GM21390 (cell line): ENCODE measurements around the gene CTBP2.
"Not testable (repeated sequence)": the region's sequence is repeated elsewhere in the genome, so short reads cannot be mapped to it uniquely, and the experiment has no call there.

ENCODE experiments used
- ATAC-seq: cut with Tn5 transposase; IDR thresholded peaks from one replicate; pipeline ENCODE4 v1.9.1; 2021; ENCODE audit not compliant: unreplicated experiment

CTBP2 gene

DNA sequence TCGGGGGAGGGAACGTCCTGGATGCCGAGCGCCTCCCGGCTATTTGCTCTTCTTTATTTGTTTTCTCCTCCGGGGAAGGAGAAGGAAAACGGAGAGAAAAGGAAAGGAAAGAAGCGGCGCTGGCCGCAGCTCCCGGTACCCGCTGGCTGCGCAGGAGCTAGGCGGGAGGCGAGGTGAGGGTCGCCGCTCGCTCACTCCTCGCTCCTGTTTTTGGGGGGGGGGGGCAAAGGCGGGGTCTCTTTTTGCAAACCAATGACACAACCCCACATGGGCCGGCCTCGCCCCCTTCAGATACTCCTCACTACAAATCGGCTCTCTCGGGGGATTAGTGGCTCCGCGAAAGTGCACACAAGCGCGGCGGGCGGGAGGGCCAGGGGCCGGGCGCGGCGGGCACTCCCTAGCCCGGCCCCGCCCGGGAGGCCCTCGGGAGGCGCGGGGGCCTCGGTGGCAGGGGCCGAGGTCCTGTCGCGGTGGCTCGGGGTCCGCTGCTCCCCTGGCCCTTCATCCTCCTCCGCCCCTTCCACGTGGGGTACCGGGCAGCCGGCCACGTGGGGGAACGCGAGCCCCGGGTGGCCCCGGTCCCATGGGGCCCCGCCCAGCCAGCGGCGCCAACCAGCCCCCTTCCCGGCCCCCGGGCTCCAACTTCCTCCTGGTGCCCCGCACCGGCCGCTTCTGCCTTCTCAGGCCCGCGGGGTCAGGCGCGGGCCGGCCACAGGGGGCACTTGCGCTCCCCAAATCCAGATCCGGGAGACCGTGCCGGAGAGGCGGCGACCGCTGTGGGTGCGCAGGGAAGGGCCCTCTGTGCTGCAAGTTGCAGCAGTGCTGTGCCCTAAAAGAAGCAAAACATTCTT lies 718 bp upstream of the CTBP2 start:
- ATAC-seq: no peak

- no peak for ATAC-seq
Measured at GRCh38 chr10:125159486-125159931, 854 bp downstream of the CTBP2 start.

DNA sequence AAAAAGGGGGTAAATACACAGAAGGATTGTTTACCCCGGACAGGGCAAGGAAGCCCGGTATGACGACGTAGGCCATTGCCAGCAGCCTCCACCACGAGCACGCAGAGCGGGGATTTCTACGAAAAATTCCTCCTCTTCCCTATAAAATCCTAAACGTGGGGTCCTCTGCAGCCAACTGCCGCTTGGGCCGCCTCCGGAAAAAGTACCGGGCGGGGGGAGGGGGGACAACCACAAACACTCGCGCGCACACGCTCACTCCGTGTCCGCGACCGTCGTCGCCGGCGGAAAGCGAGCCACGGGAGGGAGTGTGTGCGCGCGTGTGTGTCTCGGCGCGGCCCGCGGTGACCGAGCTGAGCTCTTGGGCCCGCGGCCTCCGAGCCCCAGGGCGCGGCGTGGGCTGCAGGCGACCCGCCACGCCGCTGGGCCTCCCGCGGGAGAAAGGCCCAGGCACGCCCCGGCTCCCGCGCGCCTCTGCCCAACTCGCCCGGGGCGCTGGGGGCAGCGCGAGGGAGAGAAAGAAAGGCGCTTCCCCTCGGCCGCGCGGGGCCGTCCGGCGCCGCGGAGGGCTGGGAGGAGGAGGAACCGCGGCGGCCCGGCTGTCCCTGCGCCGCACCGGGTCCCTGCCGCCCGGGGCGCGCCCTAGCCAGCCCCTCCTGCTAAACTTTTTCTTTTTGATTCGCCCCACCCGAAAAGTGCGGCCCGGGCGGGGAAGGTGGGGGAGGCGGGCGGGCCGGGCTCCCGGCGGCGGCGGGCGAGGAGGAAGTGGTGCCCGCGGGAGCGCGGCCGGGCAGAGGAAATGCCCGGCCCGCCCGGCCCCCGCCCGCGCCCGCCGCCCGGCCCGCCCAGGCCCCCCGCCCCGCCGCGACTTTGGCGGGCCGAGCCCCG lies 1.5 kb downstream of the CTBP2 start:
- no peak for ATAC-seq

GRCh38 chr10:125158275-125158600 lies 2.1 kb downstream of the CTBP2 start:
- ATAC-seq: no peak

DNA sequence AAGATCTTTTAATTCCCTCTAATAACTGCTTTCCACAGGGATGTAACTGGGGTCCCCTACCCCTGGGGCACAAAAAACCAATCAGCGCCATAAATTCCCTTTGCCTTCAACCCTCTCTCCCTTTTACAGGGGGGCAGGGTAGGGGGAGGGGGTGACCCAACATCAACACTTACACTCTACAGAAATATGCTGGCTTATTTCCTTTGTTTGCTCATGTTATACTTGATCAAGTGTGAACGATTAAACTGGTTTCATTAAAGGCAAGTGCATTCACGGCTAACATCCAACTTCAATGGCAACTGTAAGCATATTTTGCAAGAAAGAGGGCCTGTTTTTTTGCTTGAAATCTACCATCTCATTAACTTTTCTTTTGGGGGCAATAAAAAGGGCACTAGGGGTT lies 2.9 kb downstream of the CTBP2 start:
- no peak for ATAC-seq

DNA sequence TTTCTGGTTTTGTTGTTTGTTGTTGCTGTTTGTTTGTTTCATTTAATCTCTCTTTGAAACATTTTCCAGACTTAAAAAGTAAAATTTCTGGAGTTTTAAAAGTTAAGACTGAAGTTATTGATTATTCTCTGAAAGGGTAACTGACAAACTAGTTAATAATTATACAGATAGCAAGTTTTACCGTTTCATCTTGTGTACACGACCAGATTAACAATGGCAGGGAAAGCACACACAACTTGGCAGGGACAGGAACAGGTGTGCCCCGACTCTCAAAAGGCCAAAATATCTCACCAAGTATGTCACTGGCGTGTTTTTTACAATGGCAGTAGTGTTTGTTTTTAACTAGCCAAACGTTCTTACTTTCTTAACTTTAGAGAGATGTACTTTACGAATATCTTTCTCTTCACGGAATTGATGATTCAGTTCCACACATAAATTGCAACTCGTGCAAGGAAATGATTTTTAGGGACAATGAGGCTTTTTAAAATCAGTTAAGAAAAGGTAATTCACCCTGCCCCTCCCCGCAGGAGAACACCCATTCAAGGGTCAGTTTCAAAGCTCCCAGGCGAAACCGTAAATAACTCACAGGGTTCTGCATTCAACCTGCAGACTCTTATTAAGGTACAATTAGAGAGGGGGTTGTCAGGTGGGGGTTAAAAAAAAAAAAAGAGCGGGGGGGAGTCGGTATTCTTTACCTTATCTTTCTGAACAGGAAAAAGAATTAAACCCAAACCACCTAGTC lies 3.5 kb downstream of the CTBP2 start:
- ATAC-seq: no peak

DNA sequence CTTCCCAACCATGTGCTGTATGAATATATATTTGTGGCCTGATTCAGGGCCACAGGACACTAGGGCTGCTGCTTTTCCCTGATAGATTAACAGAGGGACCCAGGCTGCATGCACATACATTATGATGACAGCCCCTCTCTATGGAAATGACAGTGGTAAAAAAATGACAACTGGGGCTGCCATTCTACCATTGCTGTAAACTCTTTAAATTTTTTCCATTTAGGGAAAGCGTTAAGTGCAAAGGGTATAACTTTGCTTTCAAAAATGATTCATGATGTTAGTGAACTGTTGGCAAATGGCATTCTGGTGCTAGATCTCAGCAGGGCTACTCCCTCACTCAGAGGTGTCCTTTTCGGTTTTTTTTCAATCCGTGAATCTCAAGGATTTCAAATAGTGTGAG lies 4.2 kb downstream of the CTBP2 start:
- no peak for ATAC-seq

- ATAC-seq: no peak
Measured at GRCh38 chr10:125155101-125155500, 5.3 kb downstream of the CTBP2 start.

- no peak for ATAC-seq
Measured at GRCh38 chr10:125154529-125154928, 5.8 kb downstream of the CTBP2 start.

GRCh38 chr10:125153703-125154490 lies 6.5 kb downstream of the CTBP2 start:
- no peak for ATAC-seq

DNA sequence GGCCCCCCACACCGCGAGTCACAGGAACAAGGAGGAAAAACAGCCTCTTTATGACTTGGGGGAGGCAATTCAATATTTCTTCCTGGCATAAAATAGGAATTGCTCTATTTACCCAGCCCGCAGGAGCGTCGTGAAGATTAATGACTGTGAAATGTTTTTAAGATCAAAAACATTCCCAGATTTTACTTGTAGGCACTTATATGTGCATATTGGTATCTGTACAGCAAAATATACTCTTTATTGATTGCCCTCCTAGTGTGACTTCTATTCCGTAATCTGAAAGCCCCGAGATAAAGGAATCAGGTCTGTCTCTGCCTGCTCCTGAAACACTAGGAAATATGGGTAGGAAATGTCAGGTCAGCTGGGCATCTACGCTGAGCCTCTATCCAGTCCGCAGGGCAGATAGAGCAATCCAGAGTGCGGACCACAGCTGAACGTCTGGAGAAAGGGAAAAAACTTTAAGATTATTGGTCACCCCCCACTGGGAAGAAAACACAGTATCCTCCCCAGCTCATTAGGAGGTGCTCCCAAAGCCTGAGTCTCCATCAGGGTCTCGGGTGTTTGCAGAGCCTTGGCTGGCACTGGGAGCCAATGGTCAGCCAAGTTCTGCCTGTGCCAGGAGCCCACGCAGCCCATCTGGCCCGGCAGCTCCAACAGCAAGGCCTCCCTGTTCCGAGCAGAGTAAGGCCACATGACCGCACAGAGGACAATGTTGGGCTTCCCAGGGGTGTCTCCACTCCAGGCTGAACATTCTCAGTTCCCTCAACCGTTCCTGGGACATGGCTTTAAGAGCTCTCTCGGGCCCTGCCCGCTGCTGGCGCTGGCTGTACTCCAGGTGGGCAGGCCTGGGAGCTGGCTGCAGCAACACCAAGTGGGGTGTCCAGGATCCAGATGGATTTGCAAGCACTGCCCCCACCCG lies 7.7 kb downstream of the CTBP2 start:
- no peak for ATAC-seq

DNA sequence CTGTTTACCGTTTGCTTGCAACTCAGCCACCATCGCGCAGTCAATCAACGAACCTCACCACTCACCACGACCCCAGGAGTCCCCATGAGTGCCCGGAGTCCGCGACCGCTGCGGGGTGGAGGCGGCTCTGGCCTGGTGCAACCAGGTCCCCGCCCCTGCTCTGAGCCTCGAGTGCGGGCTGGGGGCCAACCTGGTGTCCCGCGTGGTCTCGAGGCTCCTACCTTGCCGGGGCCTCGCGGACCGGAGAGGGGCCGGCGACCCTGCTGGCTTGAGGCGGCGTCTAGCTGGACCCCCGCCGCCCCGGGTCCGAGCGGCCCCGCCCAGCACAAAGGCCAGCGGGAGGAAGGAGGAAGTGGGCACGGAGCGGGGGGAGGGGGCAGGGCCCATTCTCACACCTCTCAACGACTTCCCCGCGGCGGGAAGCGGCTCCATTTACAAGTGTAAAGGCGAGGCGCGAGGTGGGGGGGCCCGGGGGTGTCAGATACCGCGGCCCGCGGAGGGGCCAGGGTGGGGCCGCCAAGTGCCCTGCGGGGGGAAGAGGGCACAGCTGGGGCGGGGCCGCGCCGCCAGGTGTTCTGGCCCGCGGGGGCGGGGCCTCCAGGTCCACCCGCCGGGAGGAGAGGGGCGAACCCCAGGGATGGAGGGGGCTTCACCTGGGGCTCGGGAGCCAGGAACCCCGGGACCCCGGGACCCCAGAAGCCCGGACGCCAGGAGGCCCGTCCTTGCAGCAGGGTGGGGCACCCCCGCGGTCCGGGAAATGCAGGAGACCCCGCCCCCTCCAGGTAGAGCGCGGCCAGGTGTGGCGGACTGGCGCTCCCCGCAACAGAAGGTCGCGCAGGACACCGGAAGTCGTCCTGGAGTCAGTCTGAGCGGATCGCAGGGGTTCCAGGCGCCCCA lies 8.6 kb downstream of the CTBP2 start:
- no peak for ATAC-seq

- no peak for ATAC-seq
Measured at GRCh38 chr10:125151170-125151552, 9.2 kb downstream of the CTBP2 start.

- not testable (repeated sequence) for ATAC-seq
Measured at GRCh38 chr10:125150376-125151083, 9.8 kb downstream of the CTBP2 start.

GRCh38 chr10:125149680-125150047 lies 10.7 kb downstream of the CTBP2 start:
- no peak for ATAC-seq

GRCh38 chr10:125149036-125149679 lies 11.2 kb downstream of the CTBP2 start:
- no peak for ATAC-seq

GRCh38 chr10:125148528-125148927 lies 11.8 kb downstream of the CTBP2 start:
- ATAC-seq: no peak
